Measurements from ENCODE around the gene TSC22D1. TPM values are rescaled to one million over a fixed set of nuclear protein-coding genes. Genes with fewer than 3 reads are reported as not detected.
A peak's percentile ranks its signal among the peaks of the same experiment; 100 is the strongest.

The TSC22D1 gene
- total and polyA plus RNA-seq, 4 donors = 21.0 to 43.5 (median 37.0) TPM

DNA sequence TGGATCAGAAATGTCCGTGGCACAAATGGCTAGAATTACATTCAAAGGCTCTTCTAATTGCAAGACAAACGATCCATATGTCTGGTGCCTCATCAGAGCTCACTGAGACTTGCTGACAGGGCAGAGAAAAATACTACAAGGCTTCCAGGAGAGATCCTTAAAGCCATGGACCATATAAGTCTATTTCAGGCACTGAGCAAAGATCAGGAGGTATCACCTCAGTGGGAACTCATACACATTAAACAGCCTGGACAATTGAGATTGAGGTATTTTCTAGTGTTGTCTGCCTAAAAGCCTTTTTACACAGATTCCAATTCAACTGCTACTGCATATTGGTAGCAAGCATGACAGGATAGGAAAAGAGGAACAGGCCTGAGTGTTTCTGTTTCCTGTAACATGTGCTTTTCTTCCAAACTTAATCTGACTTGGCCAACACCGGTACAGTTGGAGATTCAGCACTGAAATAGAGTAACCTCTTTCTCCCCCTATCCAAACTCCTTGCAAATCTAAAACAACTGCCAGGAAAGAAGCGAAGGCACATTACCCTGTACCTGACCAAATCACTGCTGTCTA lies 136.6 kb downstream of the TSC22D1 start:
- Histone ChIP-seq H3K4me3 (ENCODE audit: low read depth in 1 of 3, low read length in 3 of 3) (no peak overlapping the region), H3K27ac (ENCODE audit: low read depth in 1 of 2, low read length in 2 of 2) (no peak overlapping the region), H3K9me3 (ENCODE audit: control insufficient read depth in 4 of 4, low read length in 3 of 4) (no peaks in the 10 kb centered on the region), H3K4me1 (ENCODE audit: control insufficient read depth in 4 of 4, insufficient read depth in 4 of 4, low read length in 3 of 4) (peaks cover under 1 to 9% (median 7%) of the 10 kb centered on the region in 4 donors), H3K9ac (ENCODE audit: low read depth in 1 of 2, low read length in 2 of 2) (no peak overlapping the region), H3K36me3 (ENCODE audit: control insufficient read depth in 4 of 4, insufficient read depth in 3 of 4, low read depth in 1 of 4, low read length in 3 of 4) (peaks cover 0 to under 1% (median 0%) of the 10 kb centered on the region in 4 donors), H3K27me3 (ENCODE audit: control insufficient read depth in 4 of 4, insufficient read depth in 4 of 4, low read length in 3 of 4) (no peaks in the 10 kb centered on the region)
- WGBS = 78% methylated on average over 4 of the region's 4 CpGs
- DNase-seq (ENCODE audit: low spot score) = no peak
- TF ChIP-seq FOXA1 (IDR thresholded peaks at IDR 0.05) = no peak
- TF ChIP-seq RAD21 (IDR thresholded peaks at IDR 0.05) = no peak
- TF ChIP-seq HNF4G (IDR thresholded peaks at IDR 0.05) = no peak
- no peak for TF ChIP-seq GABPA (IDR thresholded peaks at IDR 0.05 in 1 of 2, conservative IDR thresholded peaks at IDR 0.05 in 1 of 2)
- TF ChIP-seq, protein P1, sequence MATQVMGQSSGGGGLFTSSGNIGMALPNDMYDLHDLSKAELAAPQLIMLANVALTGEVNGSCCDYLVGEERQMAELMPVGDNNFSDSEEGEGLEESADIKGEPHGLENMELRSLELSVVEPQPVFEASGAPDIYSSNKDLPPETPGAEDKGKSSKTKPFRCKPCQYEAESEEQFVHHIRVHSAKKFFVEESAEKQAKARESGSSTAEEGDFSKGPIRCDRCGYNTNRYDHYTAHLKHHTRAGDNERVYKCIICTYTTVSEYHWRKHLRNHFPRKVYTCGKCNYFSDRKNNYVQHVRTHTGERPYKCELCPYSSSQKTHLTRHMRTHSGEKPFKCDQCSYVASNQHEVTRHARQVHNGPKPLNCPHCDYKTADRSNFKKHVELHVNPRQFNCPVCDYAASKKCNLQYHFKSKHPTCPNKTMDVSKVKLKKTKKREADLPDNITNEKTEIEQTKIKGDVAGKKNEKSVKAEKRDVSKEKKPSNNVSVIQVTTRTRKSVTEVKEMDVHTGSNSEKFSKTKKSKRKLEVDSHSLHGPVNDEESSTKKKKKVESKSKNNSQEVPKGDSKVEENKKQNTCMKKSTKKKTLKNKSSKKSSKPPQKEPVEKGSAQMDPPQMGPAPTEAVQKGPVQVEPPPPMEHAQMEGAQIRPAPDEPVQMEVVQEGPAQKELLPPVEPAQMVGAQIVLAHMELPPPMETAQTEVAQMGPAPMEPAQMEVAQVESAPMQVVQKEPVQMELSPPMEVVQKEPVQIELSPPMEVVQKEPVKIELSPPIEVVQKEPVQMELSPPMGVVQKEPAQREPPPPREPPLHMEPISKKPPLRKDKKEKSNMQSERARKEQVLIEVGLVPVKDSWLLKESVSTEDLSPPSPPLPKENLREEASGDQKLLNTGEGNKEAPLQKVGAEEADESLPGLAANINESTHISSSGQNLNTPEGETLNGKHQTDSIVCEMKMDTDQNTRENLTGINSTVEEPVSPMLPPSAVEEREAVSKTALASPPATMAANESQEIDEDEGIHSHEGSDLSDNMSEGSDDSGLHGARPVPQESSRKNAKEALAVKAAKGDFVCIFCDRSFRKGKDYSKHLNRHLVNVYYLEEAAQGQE (IDR thresholded peaks at IDR 0.05) = no peak
- TF ChIP-seq SP1 (IDR thresholded peaks at IDR 0.05) = no peak
- TF ChIP-seq NR2F2 (IDR thresholded peaks at IDR 0.05) = no peak

DNA sequence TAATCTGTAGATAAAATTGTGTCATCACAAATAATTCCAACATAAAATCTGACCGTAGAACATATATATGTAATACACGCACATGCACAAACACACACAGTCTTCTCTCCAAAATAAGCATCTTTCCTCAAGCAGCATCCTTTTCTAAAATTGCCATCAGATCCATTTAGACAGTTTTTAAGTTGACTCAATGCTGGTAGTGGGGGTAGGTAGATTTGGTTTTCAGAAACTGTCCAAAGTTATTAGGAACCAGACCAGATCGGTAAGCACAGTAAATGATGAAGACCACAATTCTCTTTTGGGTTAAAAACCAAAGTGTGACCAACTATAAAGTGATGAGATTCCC lies 137.9 kb downstream of the TSC22D1 start:
- H3K9ac ChIP-seq (ENCODE audit: low read depth in 1 of 2, low read length in 2 of 2) = no peak overlapping the region
- TF ChIP-seq RAD21 (IDR thresholded peaks at IDR 0.05) = peak in 1 of 2 donors; percentile 3
- TF ChIP-seq, protein P1 (IDR thresholded peaks at IDR 0.05) = no peak
- H3K4me3 ChIP-seq (ENCODE audit: low read depth in 1 of 3, low read length in 3 of 3) = no peak overlapping the region
- H3K9me3 ChIP-seq (ENCODE audit: control insufficient read depth in 4 of 4, low read length in 3 of 4) = no peaks in the 10 kb centered on the region
- H3K36me3 ChIP-seq (ENCODE audit: control insufficient read depth in 4 of 4, insufficient read depth in 3 of 4, low read depth in 1 of 4, low read length in 3 of 4) = peaks cover 4 to 9% (median 8%) of the 10 kb centered on the region in 4 donors
- WGBS = 11% methylated on average over 3 of the region's 3 CpGs
- no peak overlapping the region for H3K27ac ChIP-seq (ENCODE audit: low read depth in 1 of 2, low read length in 2 of 2)
- no peaks in the 10 kb centered on the region for H3K27me3 ChIP-seq (ENCODE audit: control insufficient read depth in 4 of 4, insufficient read depth in 4 of 4, low read length in 3 of 4)
- no peak for DNase-seq (ENCODE audit: low spot score)
- peaks cover 3 to 19% (median 15%) of the 10 kb centered on the region in 4 donors for H3K4me1 ChIP-seq (ENCODE audit: control insufficient read depth in 4 of 4, insufficient read depth in 4 of 4, low read length in 3 of 4)

DNA sequence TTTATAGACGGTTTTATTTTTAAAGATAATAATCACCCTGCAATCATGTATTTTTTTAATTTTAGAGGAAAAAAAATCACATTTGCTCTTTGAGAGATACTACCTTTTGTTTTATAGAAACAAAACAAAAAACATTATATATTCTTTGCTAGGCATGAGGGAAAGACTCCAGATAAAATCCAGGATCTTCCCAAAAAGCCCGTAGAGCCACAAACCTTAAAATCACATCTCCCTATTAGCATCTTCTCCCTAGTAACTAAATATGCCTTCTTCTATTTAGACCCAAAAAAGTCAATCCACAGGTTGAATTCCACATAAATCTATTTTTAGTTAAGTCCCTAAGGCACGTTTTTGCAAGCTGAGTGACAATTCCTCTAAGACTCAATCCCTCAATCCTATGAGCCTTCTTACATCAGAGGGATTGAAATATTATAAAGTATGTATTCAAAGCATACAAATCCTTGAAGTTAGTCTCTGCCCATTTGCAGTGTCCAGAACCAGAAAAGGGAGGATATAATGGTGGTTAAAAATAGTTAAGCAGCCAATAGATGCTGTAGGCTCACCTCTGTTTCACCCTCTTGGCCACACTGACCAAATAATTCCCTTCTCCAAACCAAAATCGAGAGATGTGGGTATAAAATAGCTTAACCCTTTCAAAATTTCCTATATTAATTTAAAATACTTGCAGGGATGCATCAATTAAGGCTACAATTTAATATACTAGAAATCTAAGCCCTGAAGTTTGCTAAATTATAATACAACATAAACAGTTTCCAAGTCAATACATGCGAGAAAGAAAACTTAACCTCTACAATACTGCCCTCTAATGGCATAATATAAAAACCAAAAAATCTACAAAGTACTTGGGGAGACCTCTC lies 138.5 kb downstream of the TSC22D1 start:
- peak overlapping the region; percentile 35 to 79 (median 38) for H3K4me3 ChIP-seq (ENCODE audit: low read depth in 1 of 3, low read length in 3 of 3)
- H3K4me1 ChIP-seq (ENCODE audit: control insufficient read depth in 4 of 4, insufficient read depth in 4 of 4, low read length in 3 of 4) = peaks cover 3 to 19% (median 15%) of the 10 kb centered on the region in 4 donors
- peak overlapping the region; percentile 78 to 91 for H3K27ac ChIP-seq (ENCODE audit: low read depth in 1 of 2, low read length in 2 of 2)
- TF ChIP-seq YY1 (IDR thresholded peaks at IDR 0.05) = no peak
- TF ChIP-seq NR2F2 (IDR thresholded peaks at IDR 0.05) = no peak
- TF ChIP-seq HNF4G (IDR thresholded peaks at IDR 0.05) = no peak
- TF ChIP-seq EGR1 (IDR thresholded peaks at IDR 0.05; ENCODE audit: low read depth in 2 of 2) = no peak
- TF ChIP-seq TAF1 (conservative IDR thresholded peaks at IDR 0.05) = no peak
- no peak for TF ChIP-seq FOXA1 (IDR thresholded peaks at IDR 0.05)
- no peak for TF ChIP-seq FOXA2 (IDR thresholded peaks at IDR 0.05)
- TF ChIP-seq, protein P2, sequence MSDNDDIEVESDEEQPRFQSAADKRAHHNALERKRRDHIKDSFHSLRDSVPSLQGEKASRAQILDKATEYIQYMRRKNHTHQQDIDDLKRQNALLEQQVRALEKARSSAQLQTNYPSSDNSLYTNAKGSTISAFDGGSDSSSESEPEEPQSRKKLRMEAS (IDR thresholded peaks at IDR 0.05) = no peak
- TF ChIP-seq, protein P3, sequence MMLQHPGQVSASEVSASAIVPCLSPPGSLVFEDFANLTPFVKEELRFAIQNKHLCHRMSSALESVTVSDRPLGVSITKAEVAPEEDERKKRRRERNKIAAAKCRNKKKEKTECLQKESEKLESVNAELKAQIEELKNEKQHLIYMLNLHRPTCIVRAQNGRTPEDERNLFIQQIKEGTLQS (IDR thresholded peaks at IDR 0.05) = no peak
- TF ChIP-seq, protein P4, sequence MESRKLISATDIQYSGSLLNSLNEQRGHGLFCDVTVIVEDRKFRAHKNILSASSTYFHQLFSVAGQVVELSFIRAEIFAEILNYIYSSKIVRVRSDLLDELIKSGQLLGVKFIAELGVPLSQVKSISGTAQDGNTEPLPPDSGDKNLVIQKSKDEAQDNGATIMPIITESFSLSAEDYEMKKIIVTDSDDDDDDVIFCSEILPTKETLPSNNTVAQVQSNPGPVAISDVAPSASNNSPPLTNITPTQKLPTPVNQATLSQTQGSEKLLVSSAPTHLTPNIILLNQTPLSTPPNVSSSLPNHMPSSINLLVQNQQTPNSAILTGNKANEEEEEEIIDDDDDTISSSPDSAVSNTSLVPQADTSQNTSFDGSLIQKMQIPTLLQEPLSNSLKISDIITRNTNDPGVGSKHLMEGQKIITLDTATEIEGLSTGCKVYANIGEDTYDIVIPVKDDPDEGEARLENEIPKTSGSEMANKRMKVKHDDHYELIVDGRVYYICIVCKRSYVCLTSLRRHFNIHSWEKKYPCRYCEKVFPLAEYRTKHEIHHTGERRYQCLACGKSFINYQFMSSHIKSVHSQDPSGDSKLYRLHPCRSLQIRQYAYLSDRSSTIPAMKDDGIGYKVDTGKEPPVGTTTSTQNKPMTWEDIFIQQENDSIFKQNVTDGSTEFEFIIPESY (IDR thresholded peaks at IDR 0.05) = no peak

More for the DNA sequence above, 138.5 kb downstream of the TSC22D1 start:
- no peak for DNase-seq (ENCODE audit: low spot score)
- Histone ChIP-seq H3K27me3 (ENCODE audit: control insufficient read depth in 4 of 4, insufficient read depth in 4 of 4, low read length in 3 of 4) (no peaks in the 10 kb centered on the region), H3K9ac (ENCODE audit: low read depth in 1 of 2, low read length in 2 of 2) (peak overlapping the region; percentile 57 to 68), H3K9me3 (ENCODE audit: control insufficient read depth in 4 of 4, low read length in 3 of 4) (no peaks in the 10 kb centered on the region), H3K36me3 (ENCODE audit: control insufficient read depth in 4 of 4, insufficient read depth in 3 of 4, low read depth in 1 of 4, low read length in 3 of 4) (peaks cover 7 to 10% (median 9%) of the 10 kb centered on the region in 4 donors)
- 5% methylated on average over 5 of the region's 5 CpGs for whole genome bisulfite sequencing
